Activated CD4-positive, CD25-positive, alpha-beta regulatory T cell treated with anti-CD3 and anti-CD28 coated beads, Interleukin-2, amount 50 U/mL, for 16 hours (primary cell): ENCODE data around the gene RRM2.
A peak's percentile ranks its signal among the peaks of the same experiment; 100 is the strongest.

Experiments used
- DNase-seq: peaks from one replicate; pipeline ENCODE4 v3.0.0-alpha.2; 2020; ENCODE audit warnings: low read depth, low spot score

RRM2 gene

DNA sequence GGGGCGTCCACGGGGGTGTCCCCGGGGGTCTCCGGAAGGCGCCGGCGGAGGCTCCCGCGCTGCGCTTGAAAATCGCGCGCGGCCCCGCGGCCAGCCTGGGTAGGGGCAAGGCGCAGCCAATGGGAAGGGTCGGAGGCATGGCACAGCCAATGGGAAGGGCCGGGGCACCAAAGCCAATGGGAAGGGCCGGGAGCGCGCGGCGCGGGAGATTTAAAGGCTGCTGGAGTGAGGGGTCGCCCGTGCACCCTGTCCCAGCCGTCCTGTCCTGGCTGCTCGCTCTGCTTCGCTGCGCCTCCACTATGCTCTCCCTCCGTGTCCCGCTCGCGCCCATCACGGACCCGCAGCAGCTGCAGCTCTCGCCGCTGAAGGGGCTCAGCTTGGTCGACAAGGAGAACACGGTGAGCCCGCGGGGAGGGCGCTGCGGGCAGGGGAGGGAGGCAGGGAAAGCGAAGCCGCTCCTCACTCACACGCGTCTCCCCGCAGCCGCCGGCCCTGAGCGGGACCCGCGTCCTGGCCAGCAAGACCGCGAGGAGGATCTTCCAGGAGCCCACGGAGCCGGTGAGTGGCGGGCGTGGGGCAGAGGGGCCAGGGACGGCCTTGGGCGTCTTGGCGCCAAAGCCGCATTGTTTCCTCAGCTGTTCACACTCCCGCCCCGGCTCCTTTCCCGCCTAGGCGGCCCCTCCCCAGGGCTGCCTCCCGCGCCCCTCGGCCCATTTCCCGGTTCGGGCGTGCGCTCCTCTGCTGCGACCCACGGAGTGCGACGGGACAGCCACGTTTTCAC lies at the start of gene RRM2:
Gene RRM2 (plus strand): TSS at position 240 of the 781 bp plus-strand sequence. CDS start 60 bp downstream, at position 300.
- peak; percentile 76 for DNase-seq

- no peak for DNase-seq
Observed at GRCh38 chr2:10073706-10074105, 48.8 kb upstream of the RRM2 start.

GRCh38 chr2:10075101-10075500 lies 47.4 kb upstream of the RRM2 start:
- DNase-seq, result no peak

- no peak for DNase-seq
Observed at GRCh38 chr2:10075571-10076209, 46.8 kb upstream of the RRM2 start.

DNA sequence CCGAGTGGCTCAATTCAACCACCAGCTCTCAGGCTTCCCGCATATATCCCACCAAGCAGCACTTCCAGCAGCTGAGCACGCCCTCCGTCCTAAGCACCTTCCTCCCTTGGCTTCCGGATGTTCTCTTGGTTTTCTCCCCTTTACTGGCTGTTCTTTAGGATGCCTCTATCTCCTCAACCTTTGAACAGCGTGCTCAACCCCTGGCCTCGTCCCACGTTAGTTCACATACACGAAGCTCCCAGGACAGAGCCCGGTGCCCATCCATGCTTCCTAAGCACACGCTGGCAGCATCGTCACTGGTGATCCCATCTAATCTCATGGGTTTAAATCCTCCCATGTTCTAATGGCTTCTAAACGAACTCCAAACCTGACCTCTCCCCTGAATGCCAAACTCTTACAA lies 46.0 kb upstream of the RRM2 start:
- no peak for DNase-seq

DNA sequence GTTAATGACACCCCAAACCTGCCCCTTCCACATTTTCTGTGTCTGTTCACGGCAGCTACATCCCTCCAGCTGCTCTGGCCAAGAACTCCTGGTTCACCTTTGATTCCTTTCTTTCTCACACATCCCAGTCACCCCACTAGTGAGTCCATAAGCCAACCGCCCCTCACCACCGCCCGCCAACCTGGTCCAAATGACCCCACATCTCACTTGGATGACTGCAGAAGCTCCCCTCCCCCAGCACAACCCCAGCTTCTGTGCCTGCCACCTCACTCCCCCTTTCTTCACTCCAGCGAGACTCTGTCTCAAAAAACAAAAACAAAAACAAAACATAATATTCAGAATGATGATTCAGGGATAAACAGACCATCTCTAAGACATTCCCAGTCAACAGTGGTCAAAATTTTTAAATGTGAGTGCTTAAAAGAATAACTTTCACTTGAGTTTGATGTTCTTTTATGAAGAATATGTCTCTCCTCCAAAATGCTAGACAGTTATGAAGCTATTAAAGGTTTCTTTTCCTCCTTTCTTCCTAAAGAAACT lies 45.5 kb upstream of the RRM2 start:
- DNase-seq, result no peak

GRCh38 chr2:10078001-10078400 lies 44.5 kb upstream of the RRM2 start:
- no peak for DNase-seq

GRCh38 chr2:10078704-10079265 lies 43.8 kb upstream of the RRM2 start:
- no peak for DNase-seq

- DNase-seq, result no peak
Observed at GRCh38 chr2:10079266-10079869, 43.2 kb upstream of the RRM2 start.

- no peak for DNase-seq
Observed at GRCh38 chr2:10079870-10080535, 42.5 kb upstream of the RRM2 start, which contains the start of gene CYS1. TSS of gene CYS1 (minus strand) at chr2:10080411. CDS start at chr2:10080223, 188 bp downstream.

- no peak for DNase-seq
Observed at GRCh38 chr2:10080536-10081304, 41.8 kb upstream of the RRM2 start.

GRCh38 chr2:10083046-10083445 lies 39.5 kb upstream of the RRM2 start:
- DNase-seq, result no peak

DNA sequence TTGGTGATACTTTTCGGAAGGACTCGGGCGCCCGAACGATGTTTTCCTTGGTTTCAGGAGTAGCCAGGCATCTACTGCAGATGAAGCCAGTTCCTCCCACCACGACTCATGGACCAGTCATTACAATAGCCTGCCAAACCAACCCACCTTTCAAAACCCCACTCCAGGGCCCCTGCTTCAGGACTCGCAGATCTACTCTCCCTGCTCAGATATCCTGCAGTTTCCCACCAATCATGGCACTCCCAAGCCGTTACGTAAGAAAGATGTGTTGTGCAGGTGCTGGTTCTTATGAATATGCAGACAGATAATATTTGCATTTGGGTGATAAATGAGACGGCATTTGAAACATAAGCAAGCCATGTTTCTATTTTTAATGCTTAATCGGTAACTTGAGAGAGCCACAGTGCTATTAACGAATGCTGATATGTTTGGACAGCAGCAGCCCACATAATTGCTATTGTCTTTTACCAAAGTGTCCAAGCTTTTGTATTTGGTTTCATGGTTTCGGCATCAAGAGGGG lies 38.8 kb upstream of the RRM2 start:
- DNase-seq, result no peak

GRCh38 chr2:10084223-10084865 lies 38.2 kb upstream of the RRM2 start:
- DNase-seq, result no peak

- no peak for DNase-seq
Observed at GRCh38 chr2:10085043-10085667, 37.4 kb upstream of the RRM2 start.

GRCh38 chr2:10085668-10086059 lies 36.9 kb upstream of the RRM2 start:
- DNase-seq, result no peak

DNA sequence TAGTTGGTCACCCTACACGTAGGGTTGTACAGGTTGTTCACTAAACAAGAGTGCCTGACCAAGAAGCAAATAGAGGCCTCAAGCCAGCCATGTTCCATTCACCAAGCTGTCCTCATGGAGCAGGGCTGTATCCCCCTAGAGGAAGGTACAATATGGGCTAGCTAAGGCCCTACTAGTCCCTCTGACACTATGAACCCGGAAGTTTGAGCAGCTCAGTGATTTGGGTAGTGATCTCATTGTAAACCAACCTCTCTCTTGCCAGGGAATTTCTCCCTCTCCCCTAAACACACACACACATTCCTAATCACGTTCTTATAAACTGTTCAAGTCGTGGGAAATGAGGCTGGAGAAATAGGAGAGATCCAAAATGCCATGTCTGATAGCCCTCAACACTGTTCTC lies 35.6 kb upstream of the RRM2 start:
- no peak for DNase-seq

GRCh38 chr2:10087360-10087759 lies 35.2 kb upstream of the RRM2 start:
- no peak for DNase-seq

DNA sequence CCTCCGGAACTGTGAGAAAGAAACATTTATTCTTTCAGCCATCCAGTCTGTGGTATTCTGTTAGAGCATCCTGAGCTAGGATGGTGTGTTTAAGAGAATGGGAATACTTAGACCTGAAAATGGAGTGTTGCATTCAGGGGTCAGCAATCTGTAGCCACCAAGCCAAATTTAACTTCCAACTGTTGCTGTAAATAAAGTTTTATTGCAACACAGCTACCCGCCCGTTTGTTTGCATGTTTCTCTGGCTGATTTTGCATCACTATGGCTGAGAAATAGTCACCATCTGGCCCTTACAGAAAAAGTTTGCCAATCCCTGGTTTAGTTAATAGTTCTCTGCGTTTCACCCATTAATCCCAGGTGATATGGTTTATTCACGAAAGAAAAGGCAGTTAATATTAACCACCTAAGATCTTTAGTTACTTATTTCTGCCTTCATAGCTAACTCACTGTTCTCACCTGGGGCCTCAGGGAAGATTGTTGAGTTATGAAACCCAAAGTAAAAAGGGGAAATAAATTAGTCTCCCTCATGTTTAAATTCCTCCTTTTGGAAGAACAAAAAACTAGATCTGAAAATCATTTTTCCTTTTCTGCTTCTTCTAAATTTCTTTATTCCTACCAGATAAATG lies 32.9 kb upstream of the RRM2 start:
- DNase-seq, result no peak
